GM19452 (cell line): ENCODE data around the gene STPG2.

ENCODE experiments used
- ATAC-seq: cut with Tn5 transposase; IDR thresholded peaks from one replicate; pipeline ENCODE4 v1.9.1; 2021; ENCODE audit not compliant: unreplicated experiment

The STPG2 gene

GRCh38 chr4:97525236-97525635 is 618.0 kb downstream of the STPG2 start:
- ATAC-seq, result no peak

- no peak for ATAC-seq
Measured at GRCh38 chr4:97517939-97518338, 625.3 kb downstream of the STPG2 start.

- ATAC-seq, result no peak
Measured at GRCh38 chr4:97513917-97514316, 629.4 kb downstream of the STPG2 start.
